ENCODE data around the gene RMC1.
"Not testable (repeated sequence)": the region's sequence is repeated elsewhere in the genome, so short reads cannot be mapped to it uniquely, and the experiment has no call there.

Gene RMC1

DNA sequence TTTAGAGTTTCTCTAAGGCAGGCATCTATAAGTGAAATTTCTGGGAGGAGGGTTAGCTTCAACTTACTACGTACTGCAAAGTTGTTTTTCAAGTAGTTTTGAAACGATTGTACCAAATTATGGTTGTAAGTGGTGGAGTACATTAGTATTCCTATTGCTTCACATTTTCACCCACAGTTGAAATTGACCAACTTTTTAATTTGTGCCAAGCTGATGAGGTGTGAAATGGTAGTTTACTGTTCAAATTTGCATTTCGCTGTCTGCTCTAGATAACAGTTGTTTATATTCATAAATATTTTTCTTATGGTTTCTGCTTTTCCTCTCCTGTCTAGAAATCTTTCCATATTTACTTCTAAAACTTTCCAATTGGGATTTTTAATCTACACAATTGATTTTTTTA, 64.4 kb downstream of the RMC1 start:
- no peak for DNase-seq

GRCh38 chr18:23568281-23569138, 65.2 kb downstream of the RMC1 start:
- no peak for DNase-seq

DNA sequence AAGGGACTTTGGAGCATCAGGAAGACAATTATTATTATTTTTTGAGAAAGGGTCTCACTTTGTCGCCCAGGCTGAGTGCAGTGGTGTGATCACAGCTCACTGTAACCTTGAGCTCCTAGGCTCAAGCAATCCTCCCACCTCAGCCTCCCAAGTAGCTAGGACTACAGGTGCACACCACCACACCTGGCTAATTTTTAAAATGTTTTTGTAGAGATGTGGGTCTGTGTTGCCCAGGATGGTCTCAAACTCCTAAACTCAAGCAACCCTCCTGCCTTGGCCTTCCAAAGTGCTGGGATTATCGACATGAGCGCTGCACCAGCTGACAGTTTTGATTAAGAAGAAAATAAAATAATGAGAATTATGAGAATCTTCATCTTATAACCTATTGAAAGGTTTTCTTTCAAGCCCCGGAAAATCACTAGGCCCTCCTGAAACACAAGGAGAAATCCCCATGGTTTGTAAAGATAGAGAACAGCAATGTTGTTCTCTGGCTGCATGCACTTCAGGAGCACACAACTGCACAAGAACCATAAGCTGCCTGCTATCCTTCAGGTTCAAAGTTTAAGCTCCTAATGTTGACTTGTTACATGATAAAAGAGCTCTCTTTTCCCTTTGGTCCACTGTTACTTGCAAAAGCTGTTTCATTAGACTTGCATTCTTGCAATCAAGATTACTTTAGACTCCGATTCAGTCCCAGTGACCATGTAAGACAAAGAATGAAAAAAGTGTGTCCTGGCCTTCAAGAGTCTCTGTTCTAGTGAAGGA, 66.2 kb downstream of the RMC1 start:
- no peak for DNase-seq

GRCh38 chr18:23570912-23571504, 67.7 kb downstream of the RMC1 start:
- no peak for DNase-seq

GRCh38 chr18:23572012-23572411, 68.7 kb downstream of the RMC1 start:
- DNase-seq: no peak

- DNase-seq: no peak
Observed at GRCh38 chr18:23572570-23572969, 69.3 kb downstream of the RMC1 start.

DNA sequence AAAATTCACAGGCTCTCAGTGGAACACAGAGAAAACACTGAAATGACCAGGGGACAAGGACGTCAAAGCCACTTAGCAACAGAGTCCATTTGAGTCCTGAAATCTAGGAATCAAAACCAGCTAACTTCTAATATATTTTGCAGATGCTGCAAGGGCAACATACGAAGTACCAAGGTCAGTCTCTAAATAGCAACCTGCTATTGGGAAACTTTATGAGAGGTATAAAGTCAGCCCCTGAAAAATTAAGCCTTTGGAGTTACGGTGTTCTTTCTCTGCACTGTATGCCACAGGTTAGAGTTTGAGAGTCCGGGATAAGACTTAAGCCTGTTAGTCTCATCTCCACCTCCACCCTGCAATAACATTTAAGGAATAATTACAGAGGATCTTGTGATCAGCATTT, 69.7 kb downstream of the RMC1 start:
- no peak for DNase-seq

GRCh38 chr18:23573626-23574431, 70.5 kb downstream of the RMC1 start:
- no peak for DNase-seq

DNA sequence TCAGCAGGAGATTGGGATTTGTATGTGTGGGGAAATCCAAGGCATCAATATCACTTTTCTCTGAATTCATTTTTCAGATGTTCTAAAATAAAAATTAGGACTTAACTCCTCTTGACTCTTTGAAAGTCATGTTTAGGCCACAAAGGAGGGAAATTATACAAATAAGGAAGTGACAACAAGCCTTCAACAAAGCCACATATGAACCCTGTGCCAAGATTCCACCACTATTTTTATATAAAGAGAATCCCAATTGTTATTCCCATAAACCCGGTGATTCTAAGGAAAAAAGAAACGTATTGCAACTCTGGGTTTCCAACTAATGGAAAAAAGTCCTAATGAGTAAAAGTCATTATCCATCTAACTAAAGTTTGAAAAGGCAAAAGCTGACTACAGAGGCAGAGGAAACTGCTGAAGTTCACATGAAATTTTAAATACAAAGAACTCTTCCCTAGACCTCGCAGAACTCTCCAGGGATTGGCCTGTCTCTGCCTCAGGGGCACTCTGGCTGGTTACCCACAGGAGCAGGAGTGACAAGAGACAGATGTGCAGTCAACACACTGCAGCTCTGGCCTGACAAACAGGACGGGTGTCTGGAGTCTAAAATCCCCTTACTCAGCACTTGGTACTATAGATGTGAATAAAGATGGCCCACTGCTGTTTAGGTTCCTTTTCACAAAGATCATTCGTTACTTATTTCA, 71.4 kb downstream of the RMC1 start:
- peak; percentile 16 for DNase-seq

- no peak for DNase-seq
Observed at GRCh38 chr18:23575309-23575651, 72.0 kb downstream of the RMC1 start.

GRCh38 chr18:23577521-23577920, 74.2 kb downstream of the RMC1 start:
- DNase-seq: not testable (repeated sequence)

GRCh38 chr18:23578067-23578701, 74.9 kb downstream of the RMC1 start:
- no peak for DNase-seq

DNA sequence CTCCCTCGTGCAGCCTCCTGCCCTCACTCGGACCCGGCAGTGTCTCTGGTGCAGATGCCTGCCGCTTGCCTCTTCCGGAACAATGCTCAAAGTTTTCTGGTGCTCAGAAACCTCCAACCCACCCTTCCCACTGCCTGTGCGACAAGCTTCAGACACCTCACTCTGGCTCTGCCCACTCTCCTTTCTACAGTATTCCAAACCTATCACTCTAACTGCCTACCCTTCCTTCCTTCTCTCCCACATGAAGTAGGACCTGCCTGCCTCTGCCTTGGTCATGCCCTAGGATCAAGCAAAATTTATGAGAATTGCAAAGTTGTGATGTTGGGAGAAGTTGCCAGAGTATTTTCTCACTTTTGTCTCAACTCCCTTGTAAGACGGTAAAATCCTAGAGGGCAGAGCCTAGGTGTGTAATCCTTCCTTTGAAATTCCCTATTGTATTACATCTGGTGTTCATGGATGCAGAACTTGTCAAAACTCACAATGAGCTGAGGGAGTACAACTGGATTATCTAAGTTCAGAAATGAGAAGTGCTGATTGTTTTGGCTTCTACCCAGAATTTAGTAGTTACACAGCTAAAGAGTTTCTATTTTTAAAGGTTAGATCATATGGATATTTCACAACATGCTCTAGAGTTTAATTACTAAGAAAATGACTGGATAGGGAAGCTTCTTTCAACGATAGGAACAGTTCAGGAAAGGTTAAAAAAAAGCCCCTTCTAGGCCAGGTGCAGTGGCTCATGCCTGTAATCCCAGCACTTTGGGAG, 75.8 kb downstream of the RMC1 start:
- DNase-seq: peak; percentile 88

DNA sequence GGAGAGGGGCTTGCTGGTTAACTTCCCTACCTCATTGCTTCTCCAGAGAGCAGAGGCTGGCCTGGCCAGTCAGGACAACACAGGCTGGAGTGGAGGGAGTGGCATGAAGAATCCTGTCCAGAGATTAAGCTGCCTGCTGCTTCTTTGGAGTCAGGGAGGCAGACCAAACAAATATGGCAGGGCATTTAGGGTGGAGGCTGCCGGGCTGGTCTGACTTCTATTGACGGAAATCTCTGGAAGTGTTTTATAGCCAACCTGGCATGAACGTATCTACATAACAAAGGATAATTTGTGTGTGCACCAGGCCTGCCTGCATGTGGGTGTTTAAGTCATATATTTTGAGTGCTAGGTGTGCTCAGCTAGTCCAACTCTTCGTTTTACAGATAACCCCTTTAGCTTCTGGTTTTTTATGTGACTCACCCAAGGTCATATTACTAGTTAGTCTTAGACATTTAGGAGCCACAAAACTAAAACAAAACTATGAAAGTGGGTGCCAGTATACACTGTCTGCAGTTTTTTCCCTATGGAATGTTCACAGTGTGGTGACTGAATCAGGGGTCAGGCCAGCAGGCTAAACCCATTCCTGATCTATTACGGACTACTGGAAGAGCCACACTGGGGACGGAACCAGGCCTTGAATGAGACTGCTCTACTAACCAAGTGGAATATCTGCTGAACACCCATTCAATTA, 77.5 kb downstream of the RMC1 start:
- no peak for DNase-seq

All from MV-4-11 (cell line).